ENCODE results near the gene RAC2. TPM values are rescaled to one million over a fixed set of nuclear protein-coding genes. Genes with fewer than 3 reads are reported as not detected.

RAC2 gene
- total and polyA plus RNA-seq, 2 of the 8 experiments (the other 6 are each of a cell fraction or from before 2014, with no cell fraction given): 2.3 to 4.3 TPM

DNA sequence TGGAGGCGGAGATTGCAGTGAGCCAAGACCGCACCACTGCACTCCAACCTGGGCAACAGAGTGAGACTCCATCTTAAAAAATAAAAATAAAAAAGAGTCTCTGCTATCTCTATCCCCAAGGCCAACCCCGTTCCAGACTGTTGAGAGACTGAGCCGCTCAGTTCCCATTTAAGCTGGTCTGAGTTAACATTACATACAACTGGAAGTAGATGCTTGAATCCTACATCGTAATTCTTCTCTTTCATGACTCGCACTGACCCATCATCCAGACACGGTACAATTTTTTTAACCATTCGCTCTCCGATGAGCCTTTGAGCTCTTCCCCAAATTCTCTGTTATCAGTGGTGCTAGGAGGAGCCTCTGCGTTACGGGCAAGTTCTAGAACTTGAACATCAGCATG is 33.3 kb upstream of the RAC2 start:
- Histone ChIP-seq H2BK15ac (ENCODE audit: low read length) (no peak overlapping the region), H3K9me3 (ENCODE audit: insufficient read depth in 2 of 2, low read depth in 1 of 2, low read length in 1 of 2) (no peaks in the 10 kb centered on the region), H3K79me1 (ENCODE audit: low read depth, low read length) (no peaks in the 10 kb centered on the region), H3K36me3 (ENCODE audit: control insufficient read depth in 2 of 4, insufficient read depth in 4 of 4, low read length in 3 of 4) (no peaks in the 10 kb centered on the region), H3K79me2 (ENCODE audit: control insufficient read depth in 1 of 2, insufficient read depth in 2 of 2, low read length in 2 of 2) (no peaks in the 10 kb centered on the region), H2AK5ac (ENCODE audit: low read depth, low read length) (no peak overlapping the region), H3K23ac (ENCODE audit: insufficient read length) (no peak overlapping the region), H3K56ac (replicated peaks; ENCODE audit: insufficient read length, low read depth, low read length) (no peak overlapping the region), H3K4ac (replicated peaks; ENCODE audit: insufficient read length, low read depth, low read length) (no peak overlapping the region), H3K18ac (ENCODE audit: extremely low read depth, low read length) (no peak overlapping the region), H4K8ac (ENCODE audit: extremely low read depth, insufficient read depth, low read length) (no peak overlapping the region), H3K14ac (ENCODE audit: insufficient read length) (no peak overlapping the region), H2BK120ac (replicated peaks; ENCODE audit: low read depth, low read length) (no peak overlapping the region), H2BK12ac (ENCODE audit: low read depth, low read length) (no peak overlapping the region), H2AFZ (ENCODE audit: low read length) (no peak overlapping the region), H3K23me2 (ENCODE audit: low read depth, low read length) (no peaks in the 10 kb centered on the region), H4K91ac (replicated peaks; ENCODE audit: insufficient read length, low read length) (no peak overlapping the region), H3K4me3 (ENCODE audit: extremely low read depth in 1 of 4, insufficient read depth in 2 of 4, low read depth in 3 of 4, low read length in 4 of 4) (no peak overlapping the region), H3K27me3 (replicated peaks in 1 of 4; ENCODE audit: control insufficient read depth in 3 of 4, extremely low read depth in 1 of 4, insufficient read depth in 3 of 4, low read length in 3 of 4) (no peaks in the 10 kb centered on the region), H3K4me1 (replicated peaks in 1 of 4; ENCODE audit: control insufficient read depth in 3 of 4, insufficient read depth in 4 of 4, low read length in 3 of 4) (peaks cover 0 to 2% (median 0%) of the 10 kb centered on the region in 4 experiments; a peak in 1 of 7 replicates), H4K20me1 (replicated peaks in 1 of 2; ENCODE audit: control insufficient read depth in 1 of 2, insufficient read depth in 2 of 2, low read length in 2 of 2) (no peaks in the 10 kb centered on the region), H3K9ac (replicated peaks in 1 of 4; ENCODE audit: extremely low read depth in 1 of 4, low read depth in 3 of 4, low read length in 3 of 4) (no peak overlapping the region), H3K27ac (ENCODE audit: low read depth, low read length) (no peak overlapping the region), H3K4me2 (ENCODE audit: insufficient read depth in 1 of 2, low read depth in 2 of 2, low read length in 2 of 2) (no peak overlapping the region), H2BK20ac (ENCODE audit: low read length) (no peak overlapping the region), H2BK5ac (ENCODE audit: low read depth, low read length) (no peak overlapping the region), H4K5ac (ENCODE audit: insufficient read length, low read depth, low read length) (no peak overlapping the region)
- no peak for FAIRE-seq
- CTCF ChIA-PET (ENCODE audit: partially characterized antibody): interaction anchor here (0.6 to 2.7 kb wide), 4 partner anchors 10 to 280 kb away, joined by 3 to 11 read pairs (median 6); no protein-coding TSS in a partner anchor
- DNase-seq (ENCODE audit: low read depth in 1 of 2, low spot score in 2 of 2): no peak
- 89% methylated on average over 11 of the region's 11 CpGs; no CpG with 5 or more reads in 1 of the 2 experiments for WGBS, 2 experiments (ENCODE audit: extremely low coverage in 1 of 2, insufficient coverage in 1 of 2, insufficient read length in 1 of 2, insufficient replicate concordance in 2 of 2, low coverage in 1 of 2, low lambda C conversion rate in 2 of 2, missing lambda C conversion rate in 1 of 2)
- POLR2A ChIA-PET (ENCODE audit: partially characterized antibody): interaction anchor here (0.7 kb wide), 1 partner anchor 285 kb away, joined by 3 read pairs; no protein-coding TSS in a partner anchor
- TF ChIP-seq, protein P1, sequence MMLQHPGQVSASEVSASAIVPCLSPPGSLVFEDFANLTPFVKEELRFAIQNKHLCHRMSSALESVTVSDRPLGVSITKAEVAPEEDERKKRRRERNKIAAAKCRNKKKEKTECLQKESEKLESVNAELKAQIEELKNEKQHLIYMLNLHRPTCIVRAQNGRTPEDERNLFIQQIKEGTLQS (IDR thresholded peaks at IDR 0.05; ENCODE audit: insufficient read depth, low read depth, low read length): no peak
- TF ChIP-seq TAF7 (optimal IDR thresholded peaks at IDR 0.05; ENCODE audit: borderline replicate concordance, low read depth, low read length) (no peak), CHD2 (IDR thresholded peaks at IDR 0.05; ENCODE audit: low read length) (no peak), SP4 (IDR thresholded peaks at IDR 0.05; ENCODE audit: low read length) (no peak), SUZ12 (IDR thresholded peaks at IDR 0.05; ENCODE audit: low read length) (no peak), RBBP5 (IDR thresholded peaks at IDR 0.05; ENCODE audit: borderline replicate concordance, low read depth, low read length) (no peak), KDM4A (IDR thresholded peaks at IDR 0.05; ENCODE audit: low read depth, low read length, severe bottlenecking) (no peak), RFX5 (IDR thresholded peaks at IDR 0.05; ENCODE audit: borderline replicate concordance, low read depth, low read length) (no peak), SIRT6 (IDR thresholded peaks at IDR 0.05; ENCODE audit: low read length) (no peak)
- TF ChIP-seq, protein P2, sequence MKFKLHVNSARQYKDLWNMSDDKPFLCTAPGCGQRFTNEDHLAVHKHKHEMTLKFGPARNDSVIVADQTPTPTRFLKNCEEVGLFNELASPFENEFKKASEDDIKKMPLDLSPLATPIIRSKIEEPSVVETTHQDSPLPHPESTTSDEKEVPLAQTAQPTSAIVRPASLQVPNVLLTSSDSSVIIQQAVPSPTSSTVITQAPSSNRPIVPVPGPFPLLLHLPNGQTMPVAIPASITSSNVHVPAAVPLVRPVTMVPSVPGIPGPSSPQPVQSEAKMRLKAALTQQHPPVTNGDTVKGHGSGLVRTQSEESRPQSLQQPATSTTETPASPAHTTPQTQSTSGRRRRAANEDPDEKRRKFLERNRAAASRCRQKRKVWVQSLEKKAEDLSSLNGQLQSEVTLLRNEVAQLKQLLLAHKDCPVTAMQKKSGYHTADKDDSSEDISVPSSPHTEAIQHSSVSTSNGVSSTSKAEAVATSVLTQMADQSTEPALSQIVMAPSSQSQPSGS (IDR thresholded peaks at IDR 0.05; ENCODE audit: low read length): no peak
- TF ChIP-seq, protein P3, sequence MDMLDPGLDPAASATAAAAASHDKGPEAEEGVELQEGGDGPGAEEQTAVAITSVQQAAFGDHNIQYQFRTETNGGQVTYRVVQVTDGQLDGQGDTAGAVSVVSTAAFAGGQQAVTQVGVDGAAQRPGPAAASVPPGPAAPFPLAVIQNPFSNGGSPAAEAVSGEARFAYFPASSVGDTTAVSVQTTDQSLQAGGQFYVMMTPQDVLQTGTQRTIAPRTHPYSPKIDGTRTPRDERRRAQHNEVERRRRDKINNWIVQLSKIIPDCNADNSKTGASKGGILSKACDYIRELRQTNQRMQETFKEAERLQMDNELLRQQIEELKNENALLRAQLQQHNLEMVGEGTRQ (IDR thresholded peaks at IDR 0.05; ENCODE audit: low read length): no peak
